IMR-90 (cell line): Measurements from ENCODE around the gene CD177. TPM values are rescaled to one million over a fixed set of nuclear protein-coding genes. Genes with fewer than 3 reads are reported as not detected.

Experiments
- ATAC-seq: fragments of 200-7000 bp; cut with Tn5 transposase; 2 replicates; pipeline ENCODE4 v1.9.1; 2020; ENCODE audit warnings: low read depth, mild to moderate bottlenecking, moderate library complexity
- BruUV-seq: library from RNA; stranded (reverse); fragments of 400-500 nt; replicated peaks from 2 replicates; lab custom pipeline; 2021; lab: Mats Ljungman, UMichigan
- CTCF ChIA-PET: fragments of 300-600 bp; formaldehyde crosslinking; extraction: SDS; loops from one replicate; lab custom pipeline; 2021; ENCODE audit warnings: antibody characterized with exemption; lab: Yijun Ruan, JAX
- POLR2A ChIA-PET: fragments of 300-600 bp; sonication (Branson Sonifier 250); formaldehyde crosslinking; loops from one replicate; lab custom pipeline; 2022; ENCODE audit warnings: antibody characterized with exemption; ENCODE audit not compliant: unreplicated experiment; lab: Charles Lee
- DNase-seq: peaks from one replicate; pipeline ENCODE4 v3.0.0; 2013
- H2AFZ ChIP-seq: replicated peaks from 2 replicates; pipeline ENCODE3; 2013; ENCODE audit warnings: low read length, mild to moderate bottlenecking; ENCODE audit not compliant: poor library complexity
- H2AK5ac ChIP-seq: 2 replicates; pipeline ENCODE4 v1.6.1; 2013; ENCODE audit warnings: low read depth, low read length, inconsistent platforms
- H2AK9ac ChIP-seq: replicated peaks from 2 replicates; pipeline ENCODE3; 2013; ENCODE audit warnings: mild to moderate bottlenecking, low read depth, low read length, moderate library complexity; ENCODE audit not compliant: poor library complexity
- H2BK120ac ChIP-seq: 2 replicates; pipeline ENCODE4 v1.6.1; 2013; ENCODE audit warnings: low read depth, low read length, inconsistent platforms
- H2BK15ac ChIP-seq: 3 replicates; pipeline ENCODE4 v1.6.1; 2013; ENCODE audit warnings: low read depth, low read length, inconsistent platforms
- H2BK20ac ChIP-seq: 2 replicates; pipeline ENCODE4 v1.6.1; 2013; ENCODE audit warnings: low read depth, mild to moderate bottlenecking, inconsistent platforms, low read length, moderate library complexity
- H2BK5ac ChIP-seq: 2 replicates; pipeline ENCODE4 v1.6.1; 2013; ENCODE audit warnings: mild to moderate bottlenecking, low read depth, low read length, inconsistent platforms; ENCODE audit not compliant: poor library complexity, severe bottlenecking
- H3K14ac ChIP-seq: replicated peaks from 2 replicates; pipeline ENCODE4 v1.6.1; 2013; ENCODE audit warnings: low read depth, low read length, inconsistent platforms
- H3K18ac ChIP-seq: 2 replicates; pipeline ENCODE4 v1.6.1; 2013; ENCODE audit warnings: low read depth, low read length, control low read depth
- H3K23ac ChIP-seq: 2 replicates; pipeline ENCODE4 v1.6.1; 2013; ENCODE audit warnings: low read depth, low read length, inconsistent platforms
- H3K27ac ChIP-seq: 2 replicates; pipeline ENCODE4 v1.5.1; 2013; ENCODE audit warnings: mild to moderate bottlenecking, control low read depth, low read length; ENCODE audit not compliant: insufficient read depth
- H3K27me3 ChIP-seq: 2 replicates; pipeline ENCODE4 v1.6.1; 2013; ENCODE audit warnings: low read length; ENCODE audit not compliant: control insufficient read depth, insufficient read depth
- H3K36me3 ChIP-seq: 2 replicates; pipeline ENCODE4 v1.6.1; 2013; ENCODE audit warnings: low read length, mixed read lengths; ENCODE audit not compliant: control insufficient read depth, insufficient read depth
- H3K4ac ChIP-seq: 2 replicates; pipeline ENCODE4 v1.6.1; 2013; ENCODE audit warnings: low read depth, low read length, inconsistent platforms
- H3K4me1 ChIP-seq: 2 replicates; pipeline ENCODE4 v1.6.1; 2013; ENCODE audit warnings: low read length, mixed read lengths; ENCODE audit not compliant: control insufficient read depth, insufficient read depth
- H3K4me2 ChIP-seq: 2 replicates; pipeline ENCODE4 v1.6.1; 2013; ENCODE audit warnings: low read depth, mild to moderate bottlenecking, control low read depth, low read length, moderate library complexity
- H3K4me3 ChIP-seq: 2 replicates; pipeline ENCODE4 v1.5.1; 2013; ENCODE audit warnings: low read depth, mild to moderate bottlenecking, control low read depth, low read length, moderate library complexity; ENCODE audit not compliant: insufficient read depth
- H3K56ac ChIP-seq: 2 replicates; pipeline ENCODE4 v1.6.1; 2013; ENCODE audit warnings: low read length, inconsistent platforms; ENCODE audit not compliant: insufficient read depth; ENCODE audit errors: extremely low read depth
- H3K79me1 ChIP-seq, 2 experiments: 2 replicates each; pipeline ENCODE4 v1.6.1; 2013; ENCODE audit warnings: low read length in 2 of 2, inconsistent platforms in 1 of 2, low read depth in 1 of 2
- H3K9ac ChIP-seq: 2 replicates; pipeline ENCODE4 v1.6.1; 2013; ENCODE audit warnings: low read depth, low read length, control low read depth
- H3K9me1 ChIP-seq: 2 replicates; pipeline ENCODE4 v1.6.1; 2013; ENCODE audit warnings: low read length, inconsistent platforms; ENCODE audit not compliant: insufficient read depth
- H3K9me3 ChIP-seq: 2 replicates; pipeline ENCODE4 v1.6.1; 2013; ENCODE audit warnings: low read length; ENCODE audit not compliant: control insufficient read depth, insufficient read depth
- H4K20me1 ChIP-seq: 2 replicates; pipeline ENCODE4 v1.6.1; 2013; ENCODE audit warnings: low read length, inconsistent platforms; ENCODE audit not compliant: insufficient read depth
- H4K5ac ChIP-seq: 2 replicates; pipeline ENCODE4 v1.6.1; 2013; ENCODE audit warnings: mild to moderate bottlenecking, low read depth, low read length, control low read depth
- H4K8ac ChIP-seq, 2 experiments: 2 replicates each; pipeline ENCODE4 v1.6.1; 2013; ENCODE audit warnings: low read depth in 2 of 2, low read length in 2 of 2, control low read depth in 1 of 2, inconsistent platforms in 1 of 2
- H4K91ac ChIP-seq: 2 replicates; pipeline ENCODE4 v1.6.1; 2013; ENCODE audit warnings: low read depth, low read length, inconsistent platforms; ENCODE audit not compliant: insufficient read depth
- BHLHE40 ChIP-seq: fragments of 150-350 bp; IDR thresholded peaks from 2 replicates; pipeline ENCODE4 v1.6.1; 2016; ENCODE audit warnings: mild to moderate bottlenecking, low read depth, low read length
- CEBPB ChIP-seq: IDR thresholded peaks from 2 replicates; pipeline ENCODE4 v1.6.1; 2012; ENCODE audit warnings: low read depth, low read length, improper control_type of control experiment
- CHD1 ChIP-seq: IDR thresholded peaks from 2 replicates; pipeline ENCODE4 v1.6.1; 2012; ENCODE audit warnings: low read depth, low read length, improper control_type of control experiment
- CTCF ChIP-seq: conservative IDR thresholded peaks from 2 replicates; pipeline ENCODE4 v1.5.1; 2012; ENCODE audit warnings: mild to moderate bottlenecking, low read depth, low read length, improper control_type of control experiment
- ELK1 ChIP-seq: fragments of 150-350 bp; IDR thresholded peaks from 2 replicates; pipeline ENCODE4 v1.6.1; 2016; ENCODE audit warnings: low read depth, mild to moderate bottlenecking, low read length, moderate library complexity, borderline replicate concordance
- FOS ChIP-seq: fragments of 150-350 bp; IDR thresholded peaks from 2 replicates; pipeline ENCODE4 v1.6.1; 2016; ENCODE audit warnings: low read depth, low read length
- MAFK ChIP-seq: IDR thresholded peaks from 2 replicates; pipeline ENCODE4 v1.6.1; 2012; ENCODE audit warnings: low read depth, low read length, improper control_type of control experiment
- MAZ ChIP-seq: IDR thresholded peaks from 2 replicates; pipeline ENCODE4 v1.6.1; 2012; ENCODE audit warnings: low read depth, mild to moderate bottlenecking, low read length, improper control_type of control experiment, moderate library complexity, borderline replicate concordance
- MXI1 ChIP-seq: IDR thresholded peaks from 2 replicates; pipeline ENCODE4 v1.6.1; 2012; ENCODE audit warnings: low read depth, mild to moderate bottlenecking, low read length, moderate library complexity, borderline replicate concordance
- NFE2L2 ChIP-seq: fragments of 150-350 bp; IDR thresholded peaks from 2 replicates; pipeline ENCODE4 v1.6.1; 2016; ENCODE audit warnings: low read depth, mild to moderate bottlenecking, low read length
- RCOR1 ChIP-seq: IDR thresholded peaks from 2 replicates; pipeline ENCODE4 v1.6.1; 2012; ENCODE audit warnings: mild to moderate bottlenecking, low read length, improper control_type of control experiment; ENCODE audit not compliant: insufficient replicate concordance
- RFX5 ChIP-seq: IDR thresholded peaks from 2 replicates; pipeline ENCODE4 v1.8.0; 2012; ENCODE audit warnings: low read depth, mild to moderate bottlenecking, low read length, moderate library complexity
- SMC3 ChIP-seq: fragments of 150-350 bp; IDR thresholded peaks from 2 replicates; pipeline ENCODE4 v1.6.1; 2016; ENCODE audit warnings: low read depth, mild to moderate bottlenecking, antibody characterized with exemption, low read length, moderate library complexity
- WGBS, 2 experiments: methylation state at CpG; one replicate each; pipeline versions ENCODE4 v1.1.5 to v1.1.7; 2013; ENCODE audit warnings: missing lambda C conversion rate in 2 of 2; ENCODE audit not compliant: insufficient read length in 1 of 2; ENCODE audit errors: extremely low coverage in 2 of 2; 5-methylcytosine and 5-hydroxymethylcytosine counted together
- dilution Hi-C: fragments of 300-500 bp; cut with HindIII; formaldehyde crosslinking; loops from one replicate; pipeline ENCODE4 v1.14.3; 2018; ENCODE audit warnings: low sequenced_read_pairs; ENCODE audit not compliant: unreplicated experiment
- in situ Hi-C: fragments of 300-500 bp; cut with MboI; formaldehyde crosslinking; loops from 3 replicates; pipeline ENCODE4 v1.14.3; 2019; ENCODE audit warnings: low sequenced_read_pairs, inconsistent platforms, mixed read lengths
- intact Hi-C: fragments of 100-400 bp; cut with micrococcal nuclease; formaldehyde crosslinking; loops from 2 replicates; pipeline ENCODE4 v1.10.0; 2022
- polyA plus RNA-seq, 3 experiments: library from polyadenylated mRNA; depleted of rRNA; stranded (reverse); fragments of >200 nt; gene quantifications; 2 replicates each; pipeline ENCODE4 v1.2.3, GENCODE V29; 2012; ENCODE audit warnings: low replicate concordance in 1 of 3
- total RNA-seq: library from RNA; depleted of rRNA; stranded (reverse); fragments of >200 nt; gene quantifications from 2 replicates; pipeline ENCODE4 v1.2.3, GENCODE V29; 2012

Gene CD177
- total and polyA plus RNA-seq, 2 of the 4 experiments (the other 2 are of a cell fraction): 0.14 TPM; not detected in 1

- Histone ChIP-seq H3K56ac (no peak overlapping the region), H2BK120ac (no peak overlapping the region), H2AK5ac (no peak overlapping the region), H3K9me1 (no peaks in the 10 kb centered on the region), H2BK15ac (no peak overlapping the region), H3K4me1 (no peaks in the 10 kb centered on the region), H4K20me1 (no peaks in the 10 kb centered on the region), H3K18ac (no peak overlapping the region), H3K9me3 (no peaks in the 10 kb centered on the region), H3K79me1 (no peaks in the 10 kb centered on the region), H4K91ac (no peak overlapping the region), H3K27me3 (peaks cover 18% of the 10 kb centered on the region), H2AFZ (no peak overlapping the region), H3K4me3 (no peak overlapping the region), H3K4ac (no peak overlapping the region), H3K4me2 (no peak overlapping the region), H3K27ac (no peak overlapping the region), H3K36me3 (no peaks in the 10 kb centered on the region), H3K23ac (no peak overlapping the region), H2AK9ac (no peak overlapping the region), H3K9ac (no peak overlapping the region), H4K8ac (no peak overlapping the region), H2BK5ac (no peak overlapping the region), H2BK20ac (no peak overlapping the region), H4K5ac (no peak overlapping the region), H3K14ac (no peak overlapping the region)
- in situ Hi-C loops (no loop called here), dilution Hi-C loops (no loop called here), intact Hi-C loops (no loop called here)
- TF ChIP-seq CHD1 (no peak), CEBPB (no peak), MAZ (no peak), RCOR1 (no peak), CTCF (no peak), FOS (no peak), SMC3 (no peak), NFE2L2 (no peak), RFX5 (no peak), BHLHE40 (no peak), MAFK (no peak), MXI1 (no peak), ELK1 (no peak)
- ChIA-PET POLR2A (no interaction called here), CTCF (interaction anchor here (0.6 to 1.0 kb wide), 2 partner anchors 107 to 604 kb away, joined by 3 to 4 read pairs; no protein-coding TSS in a partner anchor)
- no CpG with 5 or more reads among the region's 4 CpGs for WGBS, 2 experiments
- no peak for DNase-seq
- no peak for ATAC-seq
- no TSS peak for BruUV-seq
Measured at GRCh38 chr19:43318796-43319314, 34.6 kb upstream of the CD177 start.
